ENCODE data around the gene SH3D19. TPM values are rescaled to one million over a fixed set of nuclear protein-coding genes. Genes with fewer than 3 reads are reported as not detected.

SH3D19 gene
- total RNA-seq, 1 donor from 2014 or later: 23.0 TPM

GRCh38 chr4:151202381-151202780 lies 123.0 kb downstream of the SH3D19 start:
- H3K36me3 ChIP-seq (ENCODE audit: control insufficient read depth, insufficient read depth, low read length): no peaks in the 10 kb centered on the region
- no peak for DNase-seq (ENCODE audit: low read depth)
- no peaks in the 10 kb centered on the region for H3K27me3 ChIP-seq (ENCODE audit: control insufficient read depth, insufficient read depth, low read length)
- H3K4me3 ChIP-seq (ENCODE audit: low read depth, low read length): no peak overlapping the region
- no peak for TF ChIP-seq CTCF (IDR thresholded peaks at IDR 0.05; ENCODE audit: insufficient read depth, low read length, poor library complexity, severe bottlenecking)

- no peak for TF ChIP-seq CTCF (IDR thresholded peaks at IDR 0.05; ENCODE audit: insufficient read depth, low read length, poor library complexity, severe bottlenecking)
- Histone ChIP-seq H3K4me3 (ENCODE audit: low read depth, low read length) (no peak overlapping the region), H3K36me3 (ENCODE audit: control insufficient read depth, insufficient read depth, low read length) (no peaks in the 10 kb centered on the region), H3K27me3 (ENCODE audit: control insufficient read depth, insufficient read depth, low read length) (no peaks in the 10 kb centered on the region)
- no peak for DNase-seq (ENCODE audit: low read depth)
Observed at GRCh38 chr4:151199319-151200190, 125.8 kb downstream of the SH3D19 start.

DNA sequence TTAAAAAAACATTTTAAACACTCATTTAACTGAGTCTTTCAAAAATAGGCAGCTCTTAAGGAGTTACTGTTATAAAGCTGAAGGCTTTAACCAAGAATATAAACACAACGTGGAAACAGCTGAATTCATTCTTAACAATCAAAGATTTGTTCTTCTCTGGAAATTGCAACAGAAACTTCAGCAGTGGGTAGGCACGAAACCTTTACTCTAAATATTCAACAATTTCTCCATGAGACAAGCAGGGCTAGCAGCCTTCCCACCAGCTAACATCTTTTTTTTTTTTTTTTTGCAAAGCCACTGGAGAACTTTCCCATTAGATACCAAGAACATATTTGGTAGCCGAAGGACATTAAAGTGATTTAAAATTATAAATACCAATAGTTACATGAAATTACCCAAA lies 126.7 kb downstream of the SH3D19 start:
- Histone ChIP-seq H3K27me3 (ENCODE audit: control insufficient read depth, insufficient read depth, low read length) (no peaks in the 10 kb centered on the region), H3K36me3 (ENCODE audit: control insufficient read depth, insufficient read depth, low read length) (no peaks in the 10 kb centered on the region), H3K4me3 (ENCODE audit: low read depth, low read length) (no peak overlapping the region)
- TF ChIP-seq CTCF (IDR thresholded peaks at IDR 0.05; ENCODE audit: insufficient read depth, low read length, poor library complexity, severe bottlenecking): no peak
- no peak for DNase-seq (ENCODE audit: low read depth)

- H3K4me3 ChIP-seq (ENCODE audit: low read depth, low read length): no peak overlapping the region
- TF ChIP-seq CTCF (IDR thresholded peaks at IDR 0.05; ENCODE audit: insufficient read depth, low read length, poor library complexity, severe bottlenecking): no peak
- DNase-seq (ENCODE audit: low read depth): no peak
- H3K27me3 ChIP-seq (ENCODE audit: control insufficient read depth, insufficient read depth, low read length): no peaks in the 10 kb centered on the region
- H3K36me3 ChIP-seq (ENCODE audit: control insufficient read depth, insufficient read depth, low read length): no peaks in the 10 kb centered on the region
Observed at GRCh38 chr4:151197247-151197646, 128.2 kb downstream of the SH3D19 start.

DNA sequence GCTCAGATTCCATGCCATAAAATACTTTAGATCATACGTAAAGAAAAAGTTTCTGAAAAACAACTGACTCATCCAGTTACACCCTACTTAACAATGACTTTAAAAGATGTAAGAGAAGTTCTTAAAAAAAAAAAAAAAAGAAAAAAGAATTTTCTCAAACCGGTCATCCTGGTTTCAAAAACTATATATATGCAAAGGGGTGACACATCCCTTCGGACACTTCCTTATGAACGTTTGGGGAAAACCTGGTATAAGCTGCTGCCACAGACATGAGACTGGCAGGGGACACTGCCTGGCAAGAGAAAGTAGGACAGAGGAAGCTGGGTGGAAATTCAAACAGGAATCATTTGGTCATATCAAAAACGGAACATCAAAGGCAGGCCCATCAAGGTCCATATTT lies 129.6 kb downstream of the SH3D19 start:
- Histone ChIP-seq H3K36me3 (ENCODE audit: control insufficient read depth, insufficient read depth, low read length) (no peaks in the 10 kb centered on the region), H3K27me3 (ENCODE audit: control insufficient read depth, insufficient read depth, low read length) (no peaks in the 10 kb centered on the region), H3K4me3 (ENCODE audit: low read depth, low read length) (no peak overlapping the region)
- peak; percentile 26 for DNase-seq (ENCODE audit: low read depth)
- TF ChIP-seq CTCF (IDR thresholded peaks at IDR 0.05; ENCODE audit: insufficient read depth, low read length, poor library complexity, severe bottlenecking): no peak

DNA sequence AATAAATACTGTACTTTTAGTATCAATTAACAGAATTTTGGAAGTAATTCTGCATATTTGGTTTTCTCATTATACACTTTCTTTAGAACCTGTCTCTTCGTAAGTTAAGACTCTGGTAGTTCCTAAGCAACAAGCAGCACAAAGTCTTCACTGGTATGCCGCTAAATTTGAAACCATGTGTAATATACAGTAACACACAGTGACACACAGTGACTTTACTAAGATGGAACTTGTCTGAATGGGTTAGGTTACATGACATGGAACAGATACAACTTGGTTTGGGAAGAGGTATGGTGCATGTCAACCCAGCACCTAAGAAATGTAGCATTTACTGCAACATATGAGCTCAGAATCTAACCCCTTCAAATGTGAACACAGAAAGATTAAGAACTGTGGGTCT lies 132.0 kb downstream of the SH3D19 start:
- no peaks in the 10 kb centered on the region for H3K27me3 ChIP-seq (ENCODE audit: control insufficient read depth, insufficient read depth, low read length)
- H3K4me3 ChIP-seq (ENCODE audit: low read depth, low read length): no peak overlapping the region
- no peak for TF ChIP-seq CTCF (IDR thresholded peaks at IDR 0.05; ENCODE audit: insufficient read depth, low read length, poor library complexity, severe bottlenecking)
- DNase-seq (ENCODE audit: low read depth): no peak
- no peaks in the 10 kb centered on the region for H3K36me3 ChIP-seq (ENCODE audit: control insufficient read depth, insufficient read depth, low read length)

Measured in kidney epithelial cell (primary cell).